NCI-H1694 treated with DMSO at 0.1 percent for 48 hours (cell line): ENCODE data around the gene MYL12A.
"Not testable (repeated sequence)": the region's sequence is repeated elsewhere in the genome, so short reads cannot be mapped to it uniquely, and the experiment has no call there.

Source experiments
- DNase-seq: peaks from one replicate; lab custom pipeline; 2025; lab: John Stamatoyannopoulos, UW

Gene MYL12A

DNA sequence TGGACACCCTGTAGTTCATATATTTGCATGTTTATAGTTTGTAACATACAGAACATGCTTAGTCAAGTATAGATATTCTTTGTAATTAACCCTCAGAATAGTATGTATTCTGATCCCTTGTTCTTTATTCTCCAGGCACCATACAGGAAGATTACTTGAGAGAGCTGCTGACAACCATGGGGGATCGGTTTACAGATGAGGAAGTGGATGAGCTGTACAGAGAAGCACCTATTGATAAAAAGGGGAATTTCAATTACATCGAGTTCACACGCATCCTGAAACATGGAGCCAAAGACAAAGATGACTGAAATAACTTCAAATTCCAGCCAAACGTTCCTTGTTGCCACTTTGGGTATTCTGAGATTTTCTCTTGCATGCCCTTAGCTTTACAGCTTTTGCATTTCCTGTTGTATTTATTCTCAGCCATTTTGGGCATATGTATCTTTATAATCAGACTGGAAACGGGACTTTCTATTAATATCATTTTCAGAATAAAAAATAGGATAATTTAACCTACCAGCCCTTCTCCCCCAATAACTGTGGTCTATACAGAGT lies 8.1 kb downstream of the MYL12A start:
- DNase-seq, result no peak

DNA sequence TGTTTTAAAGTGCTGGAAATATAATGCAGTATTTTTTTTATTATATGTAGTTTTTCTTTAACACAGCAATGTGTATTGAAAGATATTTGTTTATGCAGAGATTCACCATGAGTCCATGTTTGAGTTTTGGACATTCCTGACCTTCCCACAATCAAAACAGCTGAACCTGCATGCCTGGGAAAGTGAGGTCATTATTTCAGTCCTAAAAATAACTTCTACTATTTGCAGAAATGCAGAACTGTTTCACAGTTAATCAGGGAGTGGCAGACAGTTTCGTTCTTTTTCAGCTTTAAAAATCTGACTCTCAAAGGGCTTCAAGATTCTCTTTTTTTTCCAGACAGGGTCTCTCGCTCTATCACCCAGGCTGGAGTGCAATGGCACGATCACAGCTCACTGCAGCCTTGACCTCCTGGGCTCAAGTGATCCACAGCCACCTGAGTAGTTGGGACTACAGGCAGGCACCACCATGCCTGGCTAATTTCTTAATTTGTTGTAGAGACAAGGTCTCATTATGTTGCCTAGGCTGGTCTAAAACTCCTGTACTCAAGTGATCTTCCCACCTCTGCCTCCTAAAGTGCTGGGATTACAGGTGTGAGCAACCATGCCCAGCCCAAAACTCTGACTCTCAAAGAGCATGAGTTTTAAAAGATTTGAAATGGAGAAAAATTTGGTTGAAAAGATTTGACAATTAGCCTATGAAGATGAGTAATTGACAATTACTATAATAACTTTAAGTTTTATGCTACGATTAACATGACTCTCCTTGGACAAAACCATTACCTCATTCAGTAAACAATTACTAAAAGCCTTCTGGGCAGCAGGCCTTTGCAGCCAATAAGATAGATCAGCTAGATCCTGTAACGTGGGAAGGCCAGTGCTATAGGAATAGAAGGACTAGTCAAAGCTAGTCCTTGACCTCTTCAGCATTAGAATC lies 9.4 kb downstream of the MYL12A start:
- DNase-seq, result no peak

DNA sequence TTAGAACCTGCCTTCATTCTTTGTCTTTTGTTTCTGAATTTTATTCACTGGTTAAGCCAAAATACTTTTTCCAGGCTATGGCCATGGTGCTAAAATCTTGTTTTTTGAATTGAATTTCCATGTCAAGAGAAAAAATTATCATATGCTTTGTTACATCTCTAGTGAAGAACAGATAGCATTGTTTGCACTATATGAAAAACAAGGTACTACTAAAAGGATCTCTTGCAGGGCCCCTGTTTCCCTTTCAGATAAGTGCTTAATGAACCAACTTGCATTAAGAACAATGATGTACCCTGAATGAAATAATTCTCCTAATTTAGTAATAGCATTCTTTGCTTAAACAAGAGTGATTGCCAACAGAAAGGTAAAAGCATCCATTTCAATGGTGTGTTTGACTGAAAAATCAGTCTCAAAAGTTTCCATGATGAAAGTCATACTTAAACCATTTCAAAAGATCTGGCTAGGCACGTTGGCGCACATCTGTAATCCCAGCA lies 10.1 kb downstream of the MYL12A start:
- no peak for DNase-seq

DNA sequence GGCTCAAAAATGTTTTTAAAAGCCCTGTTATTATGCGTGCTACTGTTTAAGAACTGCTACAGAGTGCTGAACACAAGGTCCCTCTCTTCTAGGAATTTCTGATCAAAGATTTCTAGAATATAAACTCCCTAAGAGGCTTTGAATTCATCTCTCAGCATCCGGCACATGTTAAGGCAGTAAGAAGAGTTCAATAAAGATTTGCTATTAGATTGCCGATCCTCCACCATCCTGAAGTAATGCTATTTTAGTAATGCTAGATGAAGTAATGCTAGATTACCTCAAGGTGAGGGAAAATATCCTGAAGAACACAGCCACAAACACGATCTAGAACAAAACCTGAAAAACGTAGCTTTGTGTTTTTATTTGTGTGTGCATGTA lies 13.4 kb downstream of the MYL12A start:
- DNase-seq, result no peak

DNA sequence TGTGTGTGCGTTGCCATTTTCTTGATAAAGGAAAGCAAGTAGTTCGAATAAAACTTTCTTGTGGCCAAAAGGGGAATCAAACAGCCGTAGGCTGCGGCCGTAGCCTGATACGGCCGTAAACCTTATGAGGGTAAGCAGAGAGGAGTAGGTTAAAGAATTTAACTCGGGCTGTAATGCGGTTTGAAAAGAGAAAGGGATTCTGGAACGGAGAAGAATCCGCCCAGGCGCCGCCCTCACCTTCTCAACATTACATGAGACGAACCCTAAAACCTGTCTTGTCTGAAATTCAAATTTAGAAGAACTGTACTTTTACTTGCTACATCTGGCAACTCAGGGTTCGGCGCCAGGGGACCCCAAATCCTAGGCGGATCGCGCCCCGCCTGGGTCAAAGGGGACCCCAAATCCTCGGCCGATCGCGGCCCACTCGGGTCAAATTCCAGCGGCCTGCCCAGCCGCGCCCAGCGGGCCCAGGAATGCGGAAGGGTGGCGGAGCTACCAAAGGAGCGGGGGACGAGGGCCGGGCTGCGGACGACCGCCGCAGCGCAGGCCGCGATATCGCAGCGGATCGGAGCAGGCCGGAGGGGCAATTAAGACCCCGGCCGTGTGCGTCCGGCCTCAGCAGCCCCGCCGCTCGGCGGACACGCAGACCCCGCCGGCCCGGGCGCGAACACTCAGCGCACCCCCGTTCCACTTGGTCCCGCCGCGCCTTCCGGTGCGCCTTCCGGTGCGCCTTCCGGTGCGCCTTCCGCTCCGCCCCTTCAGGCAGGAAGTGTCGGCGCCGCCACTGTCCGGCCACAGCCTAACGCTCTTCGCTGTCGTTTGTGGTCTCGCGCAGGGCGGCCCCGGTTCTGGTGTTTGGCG lies 14.0 kb downstream of the MYL12A start, which contains the start of gene MYL12B:
Gene MYL12B, plus strand, starts transcription at position 761 of the 861 bp plus-strand sequence. CDS start 10,766 bp downstream, outside the sequence.
- DNase-seq, result peak; percentile 19

DNA sequence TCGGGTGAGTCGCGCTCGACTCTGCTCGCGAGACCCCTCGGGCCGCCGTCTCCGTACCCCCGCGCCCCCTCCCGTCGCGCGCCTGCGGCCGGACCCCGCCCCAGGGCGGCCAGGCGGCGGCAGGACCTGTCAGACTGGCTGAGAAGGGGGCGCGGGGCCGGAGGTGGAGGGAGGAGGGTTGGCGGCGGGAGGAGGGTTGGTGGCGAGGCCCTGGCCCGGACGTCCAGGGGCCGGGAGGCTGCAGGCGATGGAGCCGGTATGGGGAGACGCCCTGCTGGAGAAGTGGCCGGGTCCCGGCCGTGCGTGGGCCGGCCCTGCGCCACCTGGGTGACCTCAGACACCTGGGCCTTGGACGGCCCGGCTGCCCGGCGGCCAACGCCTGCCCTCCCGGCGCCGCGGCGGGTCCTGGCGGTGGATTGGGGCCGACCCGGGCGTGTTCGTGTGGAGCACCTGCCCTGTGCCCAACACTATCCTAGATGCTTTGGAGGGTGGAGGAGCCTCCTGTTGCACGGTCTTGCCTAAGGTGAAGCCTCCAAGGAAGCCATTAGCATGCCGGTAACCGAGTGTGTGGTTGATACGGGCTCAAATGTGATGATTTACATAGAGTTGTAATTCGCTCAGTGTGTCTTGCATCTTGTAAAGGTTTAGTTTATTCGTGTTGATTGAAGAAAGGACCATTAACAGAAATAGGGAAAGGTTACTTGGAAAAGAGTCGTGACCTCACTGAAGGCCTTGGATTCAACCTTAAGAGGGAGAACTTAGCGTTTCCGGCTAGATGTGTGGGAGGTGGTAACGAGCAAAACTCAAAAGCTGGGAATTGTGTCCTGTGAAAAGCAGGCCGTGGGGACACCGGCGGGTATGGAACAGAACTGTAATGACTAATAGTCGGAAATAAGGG lies 14.9 kb downstream of the MYL12A start:
- DNase-seq, result no peak

DNA sequence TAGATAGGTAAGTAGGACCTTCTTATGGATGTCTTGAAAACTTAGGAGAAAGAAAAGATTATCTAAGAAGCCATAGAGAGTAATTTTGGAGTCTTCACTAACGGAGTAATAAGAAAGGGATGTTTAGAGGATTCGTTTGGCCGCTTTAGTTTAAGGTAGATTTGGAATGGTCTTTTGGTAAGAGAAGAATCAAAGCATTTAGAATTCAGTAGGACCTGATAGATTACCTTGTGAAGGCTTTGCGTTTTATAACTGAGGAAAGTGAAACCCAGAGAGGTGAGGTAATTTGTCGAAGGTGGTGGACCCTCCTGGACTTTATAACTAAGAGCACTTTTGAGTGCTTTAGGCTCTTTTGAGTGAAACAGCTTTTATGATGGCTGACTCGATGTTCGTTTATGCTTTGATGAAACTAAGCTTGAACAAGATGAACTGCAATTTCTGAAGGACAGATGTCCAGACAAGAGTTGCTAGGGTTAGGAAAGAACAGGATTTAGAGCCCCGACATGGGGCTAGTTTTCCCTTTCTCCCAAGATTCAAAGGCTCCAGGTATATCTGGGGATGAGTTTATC lies 15.6 kb downstream of the MYL12A start:
- DNase-seq, result no peak

DNA sequence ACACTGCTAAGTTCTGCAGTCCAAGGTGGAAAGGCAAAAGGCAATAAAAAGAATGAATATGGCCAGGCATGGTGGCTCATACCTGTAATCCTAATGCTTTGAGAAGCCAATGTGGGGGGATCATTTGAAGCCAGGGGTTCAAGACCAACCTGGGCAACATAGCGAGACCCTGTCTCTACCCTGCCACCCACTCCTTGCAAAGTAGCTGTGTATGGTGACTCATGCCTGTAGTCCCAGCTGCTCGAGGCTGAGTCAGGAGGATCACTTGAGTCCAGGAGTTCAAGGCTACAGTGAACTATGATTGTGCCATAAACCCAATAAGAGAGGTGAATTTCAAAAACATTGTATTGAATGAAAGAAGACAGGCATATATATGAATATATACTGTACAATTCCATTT lies 16.8 kb downstream of the MYL12A start:
- DNase-seq, result no peak

DNA sequence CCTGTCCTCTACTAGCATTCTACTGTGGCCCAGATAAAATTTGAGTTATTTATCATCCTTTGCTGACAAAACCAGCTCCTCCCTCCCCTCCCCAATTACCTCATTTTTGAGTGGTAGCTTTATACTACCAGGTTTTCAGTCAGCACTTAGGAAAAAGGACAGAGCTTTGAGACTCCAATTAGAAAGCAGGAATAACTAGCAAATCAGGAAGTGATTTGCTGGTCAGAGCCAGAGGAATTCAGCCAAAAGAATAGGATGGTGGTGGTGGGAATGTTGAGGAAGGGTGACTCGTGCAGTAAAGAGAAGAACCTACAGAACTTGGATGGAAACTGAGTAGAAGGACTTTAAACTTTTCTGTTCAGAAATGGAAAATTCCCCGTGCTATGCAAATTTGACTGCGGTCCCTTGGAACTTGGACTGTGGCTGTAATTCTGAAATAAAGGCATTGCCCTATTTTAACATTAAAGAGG lies 18.0 kb downstream of the MYL12A start:
- DNase-seq, result no peak

DNA sequence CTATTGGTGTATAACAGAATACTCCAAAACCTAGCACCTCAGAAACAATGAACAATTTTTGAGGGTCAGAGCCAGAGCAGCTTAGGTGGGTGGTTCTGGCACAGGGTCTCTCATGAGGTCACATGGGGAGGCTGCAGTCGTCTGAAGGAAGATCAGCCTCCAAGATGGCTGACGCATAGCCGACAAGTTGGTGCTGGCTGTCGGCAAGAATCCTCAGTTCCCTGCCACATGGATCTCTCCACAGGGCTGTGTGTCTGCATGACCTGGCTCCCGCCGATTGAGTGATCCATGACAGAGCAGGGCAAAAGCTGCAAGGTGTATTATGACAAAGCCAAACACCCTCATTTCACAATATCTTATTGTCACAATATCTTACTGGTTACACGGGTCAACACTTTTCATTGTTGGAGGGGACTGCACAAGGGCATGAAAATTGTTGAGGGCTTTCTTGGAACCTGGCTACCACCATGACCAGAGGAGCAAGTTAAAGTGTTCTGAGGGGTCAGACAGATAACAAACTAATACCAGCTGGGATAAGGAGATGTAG lies 18.5 kb downstream of the MYL12A start:
- DNase-seq, result no peak

DNA sequence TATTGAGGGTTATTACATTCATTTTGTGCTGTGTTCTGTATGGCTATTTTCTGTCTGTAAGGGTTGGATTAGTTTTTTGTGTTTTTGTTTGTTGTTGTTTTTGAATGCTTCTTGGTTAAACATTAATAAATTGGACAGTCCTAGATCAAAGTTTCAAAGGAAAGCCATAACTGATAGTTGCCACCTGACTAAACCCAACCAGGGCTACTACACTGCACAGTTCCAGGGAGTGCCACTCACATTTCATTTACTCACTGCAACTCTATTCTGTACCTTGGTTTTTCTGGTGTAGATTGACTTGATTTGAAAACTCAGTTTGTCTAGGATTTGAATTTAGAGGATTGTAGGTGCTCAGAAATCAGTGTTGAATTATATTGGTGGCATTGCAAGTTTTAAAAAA lies 20.7 kb downstream of the MYL12A start:
- no peak for DNase-seq

DNA sequence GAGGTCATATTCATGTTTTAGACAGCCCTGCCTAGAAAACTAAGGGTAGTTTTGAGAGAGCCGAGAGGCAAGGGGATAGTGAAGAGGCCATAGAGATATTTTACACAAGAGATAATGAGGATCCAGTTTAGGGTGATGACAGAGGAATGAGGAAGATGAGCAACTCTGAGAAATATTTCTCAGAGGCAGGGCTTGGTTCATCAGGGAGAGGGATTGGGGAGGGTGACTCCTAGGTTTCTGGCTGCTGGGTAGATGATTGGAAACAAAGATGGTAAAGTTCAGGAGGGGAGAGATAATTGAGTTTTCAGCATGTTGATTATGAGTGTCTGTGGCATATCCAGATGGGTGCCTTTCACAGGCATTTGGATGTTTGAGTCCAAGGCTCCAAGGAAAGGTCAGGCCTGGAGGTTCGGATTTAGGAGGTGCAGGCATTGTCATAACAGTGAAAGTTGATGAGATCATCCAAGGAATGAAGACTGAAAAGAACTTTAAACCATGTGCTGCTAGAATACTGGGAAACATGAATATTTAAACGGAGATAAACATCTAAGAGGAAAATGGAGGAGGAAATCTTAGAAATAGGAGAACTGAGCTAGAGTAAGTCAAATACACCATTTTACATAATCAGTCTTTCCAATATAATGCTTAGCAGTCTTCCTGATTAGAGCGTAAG lies 21.8 kb downstream of the MYL12A start:
- no peak for DNase-seq

DNA sequence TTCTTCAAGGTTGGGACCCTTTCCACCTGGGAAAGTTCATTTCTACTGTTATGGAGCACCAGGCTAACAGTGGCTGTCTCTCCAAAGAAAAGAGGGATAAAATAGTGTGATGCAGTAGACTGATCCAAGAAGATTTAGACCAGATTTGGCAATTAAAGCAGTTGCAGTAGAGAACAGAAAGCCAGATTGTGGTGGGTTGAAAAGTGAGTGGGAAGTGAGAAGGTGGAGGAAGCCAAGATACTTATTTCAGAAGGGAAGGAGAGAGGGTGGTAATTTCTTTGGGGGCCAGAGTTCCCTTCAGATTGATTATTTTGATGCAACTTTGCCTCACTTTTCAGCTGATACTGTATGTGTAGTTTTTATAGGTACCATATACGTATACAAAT lies 22.3 kb downstream of the MYL12A start:
- DNase-seq, result no peak

DNA sequence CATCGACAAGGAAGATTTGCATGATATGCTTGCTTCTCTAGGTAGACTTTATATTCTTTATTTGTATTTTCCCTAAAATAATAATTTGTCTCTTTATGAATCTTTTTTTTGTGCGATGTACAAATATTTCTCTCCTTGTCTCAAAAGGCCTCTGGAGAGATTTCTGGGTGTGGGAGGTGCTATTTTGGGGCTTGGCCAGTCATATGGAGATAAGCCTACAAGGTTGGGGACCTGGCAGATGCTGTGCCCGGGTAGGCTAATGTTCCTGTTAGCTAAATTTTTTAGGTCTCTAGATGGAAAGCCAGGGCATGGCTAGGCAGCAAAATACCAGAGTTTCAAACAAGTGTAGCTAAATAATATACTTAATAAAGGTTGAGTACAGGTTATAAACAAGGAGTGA lies 25.4 kb downstream of the MYL12A start:
- DNase-seq, result no peak

DNA sequence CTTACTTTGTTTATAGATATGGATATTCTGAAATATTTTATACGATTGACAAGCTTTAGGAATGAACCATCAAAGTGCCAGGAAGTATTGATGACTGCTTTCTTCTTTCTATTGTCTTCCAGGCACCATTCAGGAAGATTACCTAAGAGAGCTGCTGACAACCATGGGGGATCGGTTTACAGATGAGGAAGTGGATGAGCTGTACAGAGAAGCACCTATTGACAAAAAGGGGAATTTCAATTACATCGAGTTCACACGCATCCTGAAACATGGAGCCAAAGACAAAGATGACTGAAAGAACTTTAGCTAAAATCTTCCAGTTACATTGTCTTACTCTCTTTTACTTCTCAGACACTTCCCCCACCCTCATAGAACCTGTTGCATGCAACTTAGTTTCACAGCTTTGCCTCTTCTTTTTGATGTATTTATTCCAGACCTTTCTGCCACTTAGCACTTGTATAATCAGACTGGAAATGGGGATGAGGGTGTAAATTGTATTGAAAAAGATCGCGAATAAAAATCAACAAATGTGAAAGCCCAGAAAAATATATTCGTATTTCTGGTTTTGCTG lies 30.1 kb downstream of the MYL12A start:
- not testable (repeated sequence) for DNase-seq

DNA sequence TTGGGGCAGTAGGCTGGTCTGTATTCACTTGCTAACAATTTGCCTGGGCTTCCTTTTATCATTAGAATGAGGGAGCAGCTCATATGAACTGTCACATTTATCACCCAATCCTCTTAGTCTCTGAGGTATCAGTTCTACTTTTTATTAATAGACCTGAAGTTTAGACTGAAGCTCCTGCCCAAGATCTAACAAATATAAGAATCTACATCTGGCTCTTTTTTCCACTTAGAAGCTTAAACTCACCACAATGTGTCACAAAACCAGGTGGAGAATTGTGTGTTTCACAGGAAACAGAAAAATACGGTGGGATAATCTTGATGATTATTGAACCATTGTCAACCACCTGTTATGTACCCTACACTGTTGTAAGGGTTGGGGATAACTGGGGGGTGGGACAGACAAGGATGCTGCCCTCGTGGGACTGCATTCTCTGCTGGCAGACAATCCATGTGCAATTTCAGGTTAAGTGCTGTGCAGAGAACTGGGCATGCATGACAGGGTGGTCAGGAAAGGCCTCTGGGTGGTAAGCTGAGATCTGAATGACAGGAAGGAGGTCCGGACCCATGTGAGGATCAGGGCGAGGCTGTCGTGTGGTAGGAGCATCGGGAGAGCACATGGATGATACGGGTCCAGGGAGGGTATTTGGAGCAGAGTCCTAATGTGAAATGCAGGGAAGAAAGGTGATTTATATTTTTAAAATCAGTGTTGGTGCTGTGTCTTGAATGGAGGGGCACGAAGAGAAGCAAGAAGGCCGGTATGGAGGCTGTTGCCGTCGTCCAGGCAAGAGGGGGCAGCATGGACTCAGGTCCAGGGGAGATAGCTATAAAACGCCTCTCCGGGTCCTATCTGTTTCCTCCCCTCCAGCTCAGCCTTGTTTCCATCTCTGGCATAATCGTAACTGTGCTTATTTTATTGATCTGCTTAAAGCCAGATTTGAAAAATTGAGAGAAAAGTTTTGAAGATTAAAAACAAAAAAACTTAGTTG lies 31.9 kb downstream of the MYL12A start:
- DNase-seq, result no peak

DNA sequence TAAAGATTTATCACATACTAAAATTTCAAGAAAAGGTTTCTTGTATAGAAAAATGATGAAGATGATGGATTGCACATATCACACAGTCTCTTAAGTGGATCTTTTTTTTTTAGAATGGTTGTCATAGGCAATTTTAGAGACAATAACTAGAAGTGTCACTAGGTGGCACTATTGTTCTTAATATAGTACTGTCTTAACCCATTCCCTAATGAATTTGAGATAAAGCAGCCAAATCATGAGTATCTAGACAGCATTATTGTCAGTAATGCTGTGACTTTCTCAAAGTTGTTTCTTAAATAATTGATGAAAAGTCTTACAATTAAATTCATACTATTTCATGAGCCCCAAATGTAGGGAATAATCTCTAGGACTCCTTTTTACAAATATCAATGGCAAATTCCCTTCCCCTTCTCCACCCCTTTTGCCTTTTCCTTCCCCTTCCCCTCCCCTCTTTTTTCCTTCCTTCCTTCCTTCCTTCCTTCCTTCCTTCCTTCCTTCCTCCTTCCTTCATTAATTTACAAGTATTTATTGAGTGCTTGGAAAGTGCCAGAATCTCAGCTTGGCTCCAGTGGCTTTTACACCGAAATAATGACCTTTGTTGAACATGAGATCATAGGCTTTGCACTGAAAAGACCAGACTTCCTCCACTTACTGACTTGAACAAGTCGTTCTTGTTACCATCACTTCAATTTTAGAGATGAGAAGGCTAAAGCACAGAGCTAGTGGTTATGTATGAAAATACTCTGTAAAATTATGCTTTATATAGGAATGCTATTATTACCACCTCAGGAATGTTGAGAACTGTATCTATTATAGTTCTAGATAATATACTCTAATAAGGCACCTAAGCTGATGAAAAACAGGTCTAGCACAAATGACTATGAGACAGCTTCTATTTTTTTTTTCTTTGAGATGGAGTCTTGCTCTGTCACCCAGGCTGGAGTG lies 34.1 kb downstream of the MYL12A start:
- peak; percentile 83 for DNase-seq
